HL-60 (cell line): Measurements from ENCODE around the gene TMEM52B.

ENCODE experiments used
- GABPA ChIP-seq: IDR thresholded peaks from 2 replicates; pipeline ENCODE4 v1.6.1; 2012; ENCODE audit warnings: low read depth
- POLR2AphosphoS5 ChIP-seq: IDR thresholded peaks from 2 replicates; pipeline ENCODE4 v1.6.1; 2012; ENCODE audit warnings: low read depth
- TF ChIP-seq, protein P1 (sequence below): IDR thresholded peaks from one replicate; pipeline ENCODE4 v1.5.1; 2011; ENCODE audit warnings: low read length, control low read depth, inconsistent platforms; ENCODE audit not compliant: insufficient read depth
- TF ChIP-seq, protein P2 (sequence below): IDR thresholded peaks from 2 replicates; pipeline ENCODE4 v1.6.1; 2012; ENCODE audit warnings: low read depth; ENCODE audit not compliant: insufficient replicate concordance

DNA sequence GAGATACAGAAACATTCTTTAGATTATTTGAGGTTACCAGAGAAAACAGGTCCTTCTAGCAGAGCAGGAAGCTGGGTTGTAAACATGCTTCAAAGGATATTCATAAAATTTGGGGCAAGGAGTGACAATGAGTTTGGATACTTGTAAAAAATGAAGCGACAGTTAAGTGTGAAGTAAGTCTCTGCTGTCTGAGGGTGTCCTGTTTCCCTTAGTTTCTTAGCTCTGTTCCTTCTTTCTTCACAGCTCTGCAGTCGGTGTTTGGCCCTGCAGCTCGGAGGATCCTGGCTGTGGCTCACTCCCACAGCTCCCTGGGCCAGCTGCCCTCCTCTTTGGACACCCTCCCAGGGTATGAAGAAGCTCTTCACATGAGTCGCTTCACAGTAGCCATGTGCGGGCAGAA is 10.8 kb downstream of the TMEM52B start:
- TF ChIP-seq, protein P1, sequence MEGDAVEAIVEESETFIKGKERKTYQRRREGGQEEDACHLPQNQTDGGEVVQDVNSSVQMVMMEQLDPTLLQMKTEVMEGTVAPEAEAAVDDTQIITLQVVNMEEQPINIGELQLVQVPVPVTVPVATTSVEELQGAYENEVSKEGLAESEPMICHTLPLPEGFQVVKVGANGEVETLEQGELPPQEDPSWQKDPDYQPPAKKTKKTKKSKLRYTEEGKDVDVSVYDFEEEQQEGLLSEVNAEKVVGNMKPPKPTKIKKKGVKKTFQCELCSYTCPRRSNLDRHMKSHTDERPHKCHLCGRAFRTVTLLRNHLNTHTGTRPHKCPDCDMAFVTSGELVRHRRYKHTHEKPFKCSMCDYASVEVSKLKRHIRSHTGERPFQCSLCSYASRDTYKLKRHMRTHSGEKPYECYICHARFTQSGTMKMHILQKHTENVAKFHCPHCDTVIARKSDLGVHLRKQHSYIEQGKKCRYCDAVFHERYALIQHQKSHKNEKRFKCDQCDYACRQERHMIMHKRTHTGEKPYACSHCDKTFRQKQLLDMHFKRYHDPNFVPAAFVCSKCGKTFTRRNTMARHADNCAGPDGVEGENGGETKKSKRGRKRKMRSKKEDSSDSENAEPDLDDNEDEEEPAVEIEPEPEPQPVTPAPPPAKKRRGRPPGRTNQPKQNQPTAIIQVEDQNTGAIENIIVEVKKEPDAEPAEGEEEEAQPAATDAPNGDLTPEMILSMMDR, result no peak
- TF ChIP-seq POLR2AphosphoS5 (no peak), GABPA (no peak)
- TF ChIP-seq, protein P2, sequence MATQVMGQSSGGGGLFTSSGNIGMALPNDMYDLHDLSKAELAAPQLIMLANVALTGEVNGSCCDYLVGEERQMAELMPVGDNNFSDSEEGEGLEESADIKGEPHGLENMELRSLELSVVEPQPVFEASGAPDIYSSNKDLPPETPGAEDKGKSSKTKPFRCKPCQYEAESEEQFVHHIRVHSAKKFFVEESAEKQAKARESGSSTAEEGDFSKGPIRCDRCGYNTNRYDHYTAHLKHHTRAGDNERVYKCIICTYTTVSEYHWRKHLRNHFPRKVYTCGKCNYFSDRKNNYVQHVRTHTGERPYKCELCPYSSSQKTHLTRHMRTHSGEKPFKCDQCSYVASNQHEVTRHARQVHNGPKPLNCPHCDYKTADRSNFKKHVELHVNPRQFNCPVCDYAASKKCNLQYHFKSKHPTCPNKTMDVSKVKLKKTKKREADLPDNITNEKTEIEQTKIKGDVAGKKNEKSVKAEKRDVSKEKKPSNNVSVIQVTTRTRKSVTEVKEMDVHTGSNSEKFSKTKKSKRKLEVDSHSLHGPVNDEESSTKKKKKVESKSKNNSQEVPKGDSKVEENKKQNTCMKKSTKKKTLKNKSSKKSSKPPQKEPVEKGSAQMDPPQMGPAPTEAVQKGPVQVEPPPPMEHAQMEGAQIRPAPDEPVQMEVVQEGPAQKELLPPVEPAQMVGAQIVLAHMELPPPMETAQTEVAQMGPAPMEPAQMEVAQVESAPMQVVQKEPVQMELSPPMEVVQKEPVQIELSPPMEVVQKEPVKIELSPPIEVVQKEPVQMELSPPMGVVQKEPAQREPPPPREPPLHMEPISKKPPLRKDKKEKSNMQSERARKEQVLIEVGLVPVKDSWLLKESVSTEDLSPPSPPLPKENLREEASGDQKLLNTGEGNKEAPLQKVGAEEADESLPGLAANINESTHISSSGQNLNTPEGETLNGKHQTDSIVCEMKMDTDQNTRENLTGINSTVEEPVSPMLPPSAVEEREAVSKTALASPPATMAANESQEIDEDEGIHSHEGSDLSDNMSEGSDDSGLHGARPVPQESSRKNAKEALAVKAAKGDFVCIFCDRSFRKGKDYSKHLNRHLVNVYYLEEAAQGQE, result no peak
